Hindlimb muscle (tissue), 1 donor: ENCODE results near the gene DDI2. TPM values are rescaled to one million over a fixed set of nuclear protein-coding genes. Genes with fewer than 3 reads are reported as not detected.

Experiments used
- DNase-seq: peaks from one replicate; pipeline ENCODE4 v3.0.0-alpha.2; 2013
- polyA plus RNA-seq: library from polyadenylated mRNA; unstranded; fragments of 120-200 nt; gene quantifications from one replicate; pipeline ENCODE4 v1.2.1, GENCODE V29; 2013; ENCODE audit not compliant: insufficient read length

DDI2 gene
- polyA plus RNA-seq, 1 donor, result 24.3 TPM

GRCh38 chr1:15704526-15705183, 87.4 kb downstream of the DDI2 start:
- no peak for DNase-seq

- DNase-seq, result no peak
Observed at GRCh38 chr1:15705184-15705566, 87.9 kb downstream of the DDI2 start.

DNA sequence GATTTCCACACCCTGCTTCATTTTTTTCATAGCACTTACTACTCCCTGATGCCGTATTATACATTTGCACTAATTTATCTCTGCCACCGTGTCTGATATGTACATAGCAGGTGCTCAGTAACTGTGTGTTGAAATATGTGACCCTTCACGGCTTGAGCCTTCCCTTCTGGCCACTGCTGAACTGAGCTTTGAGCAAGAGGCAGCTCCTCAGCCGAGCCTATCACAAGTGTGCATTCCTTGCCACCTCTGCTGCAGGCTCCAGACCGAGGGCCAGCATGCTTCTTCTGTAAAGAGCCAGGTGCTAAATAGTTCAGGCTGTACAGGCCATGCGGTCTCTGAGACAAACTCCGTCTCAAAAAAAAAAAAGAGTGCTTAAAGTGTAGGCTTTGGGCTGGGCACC, 89.5 kb downstream of the DDI2 start:
- DNase-seq, result no peak

GRCh38 chr1:15707239-15707925, 90.1 kb downstream of the DDI2 start:
- DNase-seq, result no peak

GRCh38 chr1:15708486-15709137, 91.4 kb downstream of the DDI2 start:
- DNase-seq, result no peak

DNA sequence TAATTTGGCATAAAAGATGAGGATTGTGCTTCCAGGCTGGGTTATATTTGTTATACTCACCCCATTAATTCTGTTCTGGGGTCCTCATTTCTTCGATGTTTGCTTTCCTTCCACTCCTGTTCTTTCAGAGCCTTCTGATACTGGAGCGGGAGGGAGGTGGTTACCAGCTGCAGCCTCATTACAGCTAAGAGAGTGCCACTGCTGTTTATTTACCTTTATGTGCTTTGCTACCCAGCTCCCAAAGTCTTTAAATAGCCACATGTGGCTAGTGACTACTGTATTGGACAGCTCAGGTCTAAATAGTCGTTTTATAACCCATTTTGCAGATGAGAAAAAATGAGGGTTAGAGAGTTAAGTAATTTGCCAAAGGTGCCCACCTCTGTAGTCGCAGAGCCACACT, 92.0 kb downstream of the DDI2 start:
- no peak for DNase-seq

DNA sequence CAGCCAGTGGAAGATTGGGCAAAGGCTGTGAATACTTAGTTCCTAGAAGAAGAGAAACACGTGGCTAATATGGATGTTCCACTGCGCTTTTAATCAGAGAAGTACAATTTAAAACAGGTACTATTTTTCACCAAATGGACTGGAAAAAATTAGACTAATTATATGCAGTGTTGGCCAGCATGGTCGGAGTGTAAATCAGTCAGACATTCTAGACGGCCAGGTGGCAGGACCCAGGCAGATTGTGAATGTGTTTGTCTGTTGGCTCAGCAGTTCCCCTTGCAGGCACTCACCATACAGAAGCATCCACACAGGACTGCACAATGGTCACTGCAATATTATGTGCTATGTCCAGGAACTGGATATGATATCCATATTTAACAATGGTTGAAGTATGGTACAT, 94.9 kb downstream of the DDI2 start:
- no peak for DNase-seq

DNA sequence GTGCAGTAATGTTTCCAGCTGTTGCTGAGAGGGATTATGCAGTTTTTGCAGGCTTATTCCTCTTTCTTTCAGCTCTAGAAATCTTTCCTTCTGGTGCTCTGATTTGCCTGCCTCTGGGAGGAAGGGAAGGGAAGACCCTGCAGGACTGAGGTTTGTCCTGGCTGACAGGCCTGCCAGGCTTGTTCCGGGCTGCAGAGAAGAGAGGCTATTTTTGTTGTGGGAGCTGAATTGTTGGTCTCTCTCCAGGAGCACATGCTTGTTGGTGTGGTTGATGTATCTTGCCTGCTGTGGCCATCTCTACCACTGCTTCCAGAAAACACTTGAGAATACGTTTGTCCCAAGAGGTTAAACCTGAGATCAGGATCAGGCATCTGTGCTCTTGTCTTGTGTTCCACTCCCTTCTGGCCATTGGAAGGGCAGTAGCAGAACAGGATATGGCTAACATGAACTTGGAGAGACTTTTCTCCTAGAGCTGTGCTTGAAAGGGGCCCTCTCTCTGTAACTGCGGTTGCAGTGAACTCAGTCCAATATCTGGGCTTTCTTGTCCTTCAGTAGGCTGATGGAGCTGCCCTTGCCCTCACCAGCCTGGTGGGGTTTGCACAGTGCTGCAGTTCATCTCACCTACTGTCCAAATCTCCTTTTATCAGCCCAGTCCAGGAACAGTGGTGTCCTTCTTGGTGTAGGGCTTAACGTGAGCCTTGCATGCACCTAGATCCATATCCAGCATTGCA, 97.3 kb downstream of the DDI2 start:
- DNase-seq, result no peak

DNA sequence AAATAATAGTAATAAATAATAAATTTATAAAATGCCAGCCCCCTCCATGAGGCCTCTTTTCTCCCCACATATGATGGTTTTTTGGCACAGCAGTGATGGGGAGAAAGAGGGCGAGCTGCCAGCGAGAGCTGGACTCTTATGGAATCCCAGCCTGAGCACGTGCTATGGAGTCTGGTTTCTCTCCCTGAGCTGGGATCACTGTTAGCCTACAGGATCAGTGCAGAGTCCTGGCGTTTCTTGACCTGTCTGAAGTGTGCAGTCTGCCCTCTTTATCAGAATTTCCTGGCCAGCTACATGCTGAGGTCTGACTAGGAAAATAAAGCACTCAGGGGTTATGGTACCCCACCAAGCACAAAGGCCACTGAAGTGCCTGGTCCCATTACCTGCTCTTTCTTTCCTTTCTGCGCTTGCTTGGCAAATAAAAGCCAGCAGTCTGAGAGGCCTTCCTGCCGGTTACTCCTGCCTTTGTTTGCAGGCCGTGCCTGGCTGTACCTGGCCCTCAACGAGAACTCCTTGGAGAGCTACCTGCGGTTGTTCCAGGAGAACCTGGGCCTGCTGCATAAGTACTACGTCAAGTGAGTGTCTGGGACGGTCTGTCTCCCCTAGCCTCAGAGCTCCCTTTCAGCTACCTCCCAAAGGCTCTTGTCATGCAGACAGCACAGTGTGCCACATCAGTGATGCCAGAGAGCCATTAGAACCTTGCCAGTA, 100.3 kb downstream of the DDI2 start:
- DNase-seq, result no peak

DNA sequence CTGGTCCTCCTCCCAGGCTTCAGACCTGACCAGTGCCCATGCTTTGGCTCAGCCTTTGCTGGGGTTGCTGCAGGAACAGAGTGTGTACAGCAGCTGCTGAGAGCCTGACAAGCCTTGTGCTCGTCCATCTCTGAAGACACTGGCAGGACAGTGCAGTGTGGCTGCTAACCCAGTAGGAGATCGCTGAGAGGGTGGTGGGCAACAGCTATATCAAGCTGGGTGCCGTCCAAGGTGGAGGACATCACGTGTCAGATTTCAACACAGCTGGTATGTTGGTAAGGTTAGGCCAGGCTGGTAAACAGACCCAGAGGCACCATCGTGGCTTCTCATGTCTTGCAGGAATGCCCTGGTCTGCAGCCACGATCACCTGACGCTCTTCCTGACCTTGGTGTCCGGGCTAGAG, 100.9 kb downstream of the DDI2 start:
- DNase-seq, result no peak

Other genes starting within 250 kb of the DDI2 start
- 33.1 TPM for gene EFHD2, start 207.6 kb upstream of the DDI2 start, polyA plus RNA-seq
- gene CTRC, start 179.0 kb upstream of the DDI2 start, polyA plus RNA-seq, result 1.4 TPM
- 0.84 TPM for gene CELA2A, start 160.7 kb upstream of the DDI2 start, polyA plus RNA-seq
- 4.1 TPM for gene CELA2B, start 141.4 kb upstream of the DDI2 start, polyA plus RNA-seq
- gene CASP9, start 93.2 kb upstream of the DDI2 start, polyA plus RNA-seq, result 21.9 TPM
- 16.3 TPM for gene DNAJC16, start 90.6 kb upstream of the DDI2 start, polyA plus RNA-seq
- gene AGMAT, start 32.4 kb upstream of the DDI2 start, polyA plus RNA-seq, result 3.4 TPM
- gene PLEKHM2, start 66.9 kb downstream of the DDI2 start, polyA plus RNA-seq, result 58.9 TPM
- gene SLC25A34, start 118.8 kb downstream of the DDI2 start, polyA plus RNA-seq, result 7.2 TPM
- gene TMEM82, start 125.0 kb downstream of the DDI2 start, polyA plus RNA-seq, result not detected
- 30.5 TPM for gene FBLIM1, start 141.3 kb downstream of the DDI2 start, polyA plus RNA-seq
- gene UQCRHL, start 190.2 kb downstream of the DDI2 start, polyA plus RNA-seq, result 1.6 TPM
- 38.3 TPM for gene SPEN, start 230.2 kb downstream of the DDI2 start, polyA plus RNA-seq